Loucy (cell line): ENCODE results near the gene C8G.

Experiments
- H2AFZ ChIP-seq: fragments of 200-600 bp; sonication (generic); 2 replicates; pipeline ENCODE4 v1.6.0; 2016; ENCODE audit warnings: antibody characterized with exemption, mild to moderate bottlenecking, low read length, moderate library complexity
- H3F3A ChIP-seq: fragments of 200-600 bp; 2 replicates; pipeline ENCODE4 v1.6.0; 2016; ENCODE audit warnings: antibody characterized with exemption, low read depth, mild to moderate bottlenecking
- H3K27me3 ChIP-seq: fragments of 200-600 bp; sonication (generic); 2 replicates; pipeline ENCODE4 v1.6.1; 2014; ENCODE audit warnings: low read length, mild to moderate bottlenecking; ENCODE audit not compliant: insufficient read depth, poor library complexity, severe bottlenecking
- H3K36me3 ChIP-seq: fragments of 200-600 bp; sonication (generic); 2 replicates; pipeline ENCODE4 v1.6.1; 2016; ENCODE audit warnings: low read length; ENCODE audit not compliant: insufficient read depth
- H3K4me1 ChIP-seq: fragments of 200-600 bp; sonication (generic); 2 replicates; pipeline ENCODE4 v1.5.1; 2014; ENCODE audit warnings: low read length, mild to moderate bottlenecking; ENCODE audit not compliant: insufficient read depth, poor library complexity, severe bottlenecking
- H3K4me2 ChIP-seq: fragments of 200-600 bp; sonication (generic); 2 replicates; pipeline ENCODE4 v1.6.0; 2014; ENCODE audit warnings: antibody characterized with exemption, low read length, low read depth, mild to moderate bottlenecking; ENCODE audit not compliant: poor library complexity, severe bottlenecking
- H3K4me3 ChIP-seq: fragments of 200-600 bp; sonication (generic); 2 replicates; pipeline ENCODE4 v1.5.1; 2014; ENCODE audit warnings: low read length, mild to moderate bottlenecking, mixed read lengths; ENCODE audit not compliant: poor library complexity, severe bottlenecking
- H3K79me2 ChIP-seq: fragments of 200-600 bp; sonication (generic); 2 replicates; pipeline ENCODE4 v1.6.1; 2014; ENCODE audit warnings: low read length; ENCODE audit not compliant: insufficient read depth
- H3K9ac ChIP-seq: fragments of 200-600 bp; sonication (generic); 2 replicates; pipeline ENCODE4 v1.6.0; 2014; ENCODE audit warnings: mild to moderate bottlenecking, low read depth, low read length, moderate library complexity; ENCODE audit not compliant: poor library complexity, severe bottlenecking
- H3K9me2 ChIP-seq: fragments of 200-600 bp; sonication (generic); replicated peaks from 2 replicates; pipeline ENCODE4 v1.6.1; 2016; ENCODE audit warnings: low read depth, low read length, mixed read lengths
- H3K9me3 ChIP-seq: fragments of 200-600 bp; sonication (generic); 2 replicates; pipeline ENCODE4 v1.6.1; 2014; ENCODE audit warnings: mild to moderate bottlenecking, antibody characterized with exemption, low read length, low read depth; ENCODE audit not compliant: insufficient read depth
- H4K20me1 ChIP-seq: fragments of 200-600 bp; sonication (generic); 2 replicates; pipeline ENCODE4 v1.6.0; 2014; ENCODE audit warnings: antibody characterized with exemption, low read length, mild to moderate bottlenecking; ENCODE audit not compliant: insufficient read depth, poor library complexity, severe bottlenecking
- CTCF ChIP-seq: fragments of 200-600 bp; sonication (generic); conservative IDR thresholded peaks from 2 replicates; pipeline ENCODE4 v1.5.1; 2014; ENCODE audit warnings: mild to moderate bottlenecking, antibody characterized with exemption, low read length
- EZH2phosphoT487 ChIP-seq: fragments of 200-600 bp; IDR thresholded peaks from 2 replicates; pipeline ENCODE4 v1.6.1; 2018; ENCODE audit warnings: antibody characterized with exemption, mild to moderate bottlenecking, moderate library complexity, borderline replicate concordance

Gene C8G

GRCh38 chr9:136901516-136902258, 43.4 kb upstream of the C8G start:
- H3K9me3 ChIP-seq: no peaks in the 10 kb centered on the region
- no peak for TF ChIP-seq EZH2phosphoT487
- TF ChIP-seq CTCF: no peak
- no peaks in the 10 kb centered on the region for H3K4me1 ChIP-seq
- peaks cover 24% of the 10 kb centered on the region; the same call in 1 of the 2 replicates for H3K79me2 ChIP-seq
- H3K36me3 ChIP-seq: peaks cover 68% of the 10 kb centered on the region; the same call in 1 of the 2 replicates
- H2AFZ ChIP-seq: no peak overlapping the region
- no peak overlapping the region for H3K4me3 ChIP-seq
- no peaks in the 10 kb centered on the region for H3K9me2 ChIP-seq
- H3F3A ChIP-seq: no peaks in the 10 kb centered on the region
- no peaks in the 10 kb centered on the region for H3K27me3 ChIP-seq
- no peak overlapping the region for H3K9ac ChIP-seq
- H4K20me1 ChIP-seq: peaks cover 25% of the 10 kb centered on the region
- no peak overlapping the region for H3K4me2 ChIP-seq

- H3K4me2 ChIP-seq: no peak overlapping the region
- H2AFZ ChIP-seq: no peak overlapping the region
- no peaks in the 10 kb centered on the region for H3K9me2 ChIP-seq
- H4K20me1 ChIP-seq: peaks cover 22% of the 10 kb centered on the region
- H3K4me3 ChIP-seq: no peak overlapping the region
- no peak overlapping the region for H3K9ac ChIP-seq
- H3K36me3 ChIP-seq: peaks cover 74% of the 10 kb centered on the region; the same call in 1 of the 2 replicates
- H3K27me3 ChIP-seq: no peaks in the 10 kb centered on the region
- H3K9me3 ChIP-seq: no peaks in the 10 kb centered on the region
- peaks cover 17% of the 10 kb centered on the region; the same call in 1 of the 2 replicates for H3K79me2 ChIP-seq
- no peaks in the 10 kb centered on the region for H3K4me1 ChIP-seq
- no peaks in the 10 kb centered on the region for H3F3A ChIP-seq
- no peak for TF ChIP-seq EZH2phosphoT487
- no peak for TF ChIP-seq CTCF
Observed at GRCh38 chr9:136902259-136902821, 42.7 kb upstream of the C8G start.

GRCh38 chr9:136903041-136903554, 41.9 kb upstream of the C8G start:
- Histone ChIP-seq H3K27me3 (no peaks in the 10 kb centered on the region), H3K4me1 (no peaks in the 10 kb centered on the region), H3K9me3 (no peaks in the 10 kb centered on the region), H3F3A (no peaks in the 10 kb centered on the region), H3K4me2 (no peak overlapping the region), H3K9ac (no peak overlapping the region), H3K9me2 (no peaks in the 10 kb centered on the region), H2AFZ (no peak overlapping the region), H3K36me3 (peaks cover 82% of the 10 kb centered on the region; the same call in 1 of the 2 replicates), H3K79me2 (peaks cover 11% of the 10 kb centered on the region; the same call in 1 of the 2 replicates), H4K20me1 (peaks cover 22% of the 10 kb centered on the region), H3K4me3 (no peak overlapping the region)
- TF ChIP-seq CTCF (no peak), EZH2phosphoT487 (no peak)
